PFSK-1 (cell line): ENCODE data around the gene IGFL4.

ENCODE experiments used
- FOXP2 ChIP-seq: optimal IDR thresholded peaks from 2 replicates; pipeline ENCODE3; 2011; ENCODE audit warnings: borderline replicate concordance, control low read depth, inconsistent platforms; ENCODE audit not compliant: insufficient read depth; ENCODE audit errors: extremely low read length, extremely low read depth
- POLR2AphosphoS5 ChIP-seq: IDR thresholded peaks from 2 replicates; pipeline ENCODE4 v1.6.1; 2012; ENCODE audit warnings: low read depth, mild to moderate bottlenecking, control low read depth, low read length, moderate library complexity
- REST ChIP-seq, 2 experiments: IDR thresholded peaks; 2 replicates each; pipeline versions ENCODE4 v1.6.1 to v1.8.0; 2011 to 2012; ENCODE audit warnings: low read depth in 2 of 2, low read length in 2 of 2, control low read depth in 1 of 2, inconsistent platforms in 1 of 2, mild to moderate bottlenecking in 1 of 2, moderate library complexity in 1 of 2; ENCODE audit not compliant: insufficient read depth in 1 of 2
- SIN3A ChIP-seq: IDR thresholded peaks from 2 replicates; pipeline ENCODE4 v1.6.1; 2012; ENCODE audit warnings: mild to moderate bottlenecking, low read length, moderate library complexity, borderline replicate concordance; ENCODE audit not compliant: insufficient read depth
- TAF1 ChIP-seq: IDR thresholded peaks from 2 replicates; pipeline ENCODE4 v1.6.1; 2012; ENCODE audit warnings: low read length, control low read depth, borderline replicate concordance; ENCODE audit not compliant: insufficient read depth

The IGFL4 gene

GRCh38 chr19:46018729-46019251, 22.0 kb downstream of the IGFL4 start:
- no peak for TF ChIP-seq TAF1

GRCh38 chr19:46017874-46018675, 22.7 kb downstream of the IGFL4 start:
- no peak for TF ChIP-seq TAF1
- no peak for TF ChIP-seq POLR2AphosphoS5
- TF ChIP-seq FOXP2: no peak
- TF ChIP-seq REST (IDR thresholded peaks at IDR 0.05; ENCODE audit: insufficient read depth in 1 of 2, low read depth in 2 of 2, low read length in 2 of 2): no peak
- no peak for TF ChIP-seq SIN3A

- TF ChIP-seq POLR2AphosphoS5 (no peak), SIN3A (no peak), FOXP2 (no peak), REST (IDR thresholded peaks at IDR 0.05; ENCODE audit: insufficient read depth in 1 of 2, low read depth in 2 of 2, low read length in 2 of 2) (no peak), TAF1 (no peak)
Measured at GRCh38 chr19:46017095-46017429, 23.7 kb downstream of the IGFL4 start.

- TF ChIP-seq REST (IDR thresholded peaks at IDR 0.05; ENCODE audit: insufficient read depth in 1 of 2, low read depth in 2 of 2, low read length in 2 of 2): no peak
- no peak for TF ChIP-seq TAF1
- TF ChIP-seq POLR2AphosphoS5: no peak
Measured at GRCh38 chr19:46016426-46017094, 24.2 kb downstream of the IGFL4 start.

- TF ChIP-seq POLR2AphosphoS5 (no peak), FOXP2 (no peak), TAF1 (no peak), REST (IDR thresholded peaks at IDR 0.05; ENCODE audit: insufficient read depth in 1 of 2, low read depth in 2 of 2, low read length in 2 of 2) (no peak), SIN3A (no peak)
Measured at GRCh38 chr19:46015687-46016425, 24.9 kb downstream of the IGFL4 start.
